ENCODE results near the gene ZNF524. TPM values are rescaled to one million over a fixed set of nuclear protein-coding genes. Genes with fewer than 3 reads are reported as not detected.
A peak's percentile ranks its signal among the peaks of the same experiment; 100 is the strongest.

The ZNF524 gene
- total RNA-seq, 1 donor from 2014 or later, result 6.3 TPM

DNA sequence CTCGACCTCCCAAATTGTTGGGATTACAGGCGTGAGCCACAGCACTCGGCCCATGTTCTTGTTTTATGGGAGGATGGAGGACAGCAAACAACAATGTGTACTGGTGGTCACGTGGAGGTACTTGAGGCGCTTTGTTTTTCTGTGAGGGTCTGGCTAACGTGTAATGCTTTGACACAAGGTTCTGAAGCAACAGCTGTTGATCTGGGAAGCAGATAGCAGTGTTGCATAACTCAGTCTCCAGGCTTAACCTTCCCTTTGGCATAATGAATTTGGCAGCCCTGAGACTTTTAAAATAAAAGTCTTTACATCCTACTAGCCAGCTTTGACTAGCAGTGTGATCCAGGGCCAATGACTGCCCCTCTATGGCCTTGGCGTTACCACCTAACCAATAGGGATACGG, 33.8 kb downstream of the ZNF524 start:
- H2AFZ ChIP-seq (ENCODE audit: low read depth, low read length), result peak overlapping the region; percentile 72
- TF ChIP-seq, protein P1, sequence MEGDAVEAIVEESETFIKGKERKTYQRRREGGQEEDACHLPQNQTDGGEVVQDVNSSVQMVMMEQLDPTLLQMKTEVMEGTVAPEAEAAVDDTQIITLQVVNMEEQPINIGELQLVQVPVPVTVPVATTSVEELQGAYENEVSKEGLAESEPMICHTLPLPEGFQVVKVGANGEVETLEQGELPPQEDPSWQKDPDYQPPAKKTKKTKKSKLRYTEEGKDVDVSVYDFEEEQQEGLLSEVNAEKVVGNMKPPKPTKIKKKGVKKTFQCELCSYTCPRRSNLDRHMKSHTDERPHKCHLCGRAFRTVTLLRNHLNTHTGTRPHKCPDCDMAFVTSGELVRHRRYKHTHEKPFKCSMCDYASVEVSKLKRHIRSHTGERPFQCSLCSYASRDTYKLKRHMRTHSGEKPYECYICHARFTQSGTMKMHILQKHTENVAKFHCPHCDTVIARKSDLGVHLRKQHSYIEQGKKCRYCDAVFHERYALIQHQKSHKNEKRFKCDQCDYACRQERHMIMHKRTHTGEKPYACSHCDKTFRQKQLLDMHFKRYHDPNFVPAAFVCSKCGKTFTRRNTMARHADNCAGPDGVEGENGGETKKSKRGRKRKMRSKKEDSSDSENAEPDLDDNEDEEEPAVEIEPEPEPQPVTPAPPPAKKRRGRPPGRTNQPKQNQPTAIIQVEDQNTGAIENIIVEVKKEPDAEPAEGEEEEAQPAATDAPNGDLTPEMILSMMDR (IDR thresholded peaks at IDR 0.05; ENCODE audit: insufficient read depth, low read depth, low read length), result no peak
- TF ChIP-seq EZH2 (IDR thresholded peaks at IDR 0.05; ENCODE audit: insufficient read depth, low read length), result no peak
- H3K4me3 Mint-ChIP-seq (ENCODE audit: unreplicated experiment), result no peak overlapping the region
- peaks cover 16% of the 10 kb centered on the region for H3K4me1 ChIP-seq (ENCODE audit: insufficient read depth, low read length)
- H3K27me3 Mint-ChIP-seq (ENCODE audit: low read depth, unreplicated experiment), result no peaks in the 10 kb centered on the region
- H3K4me1 Mint-ChIP-seq (ENCODE audit: low read depth, unreplicated experiment), result peaks cover 19% of the 10 kb centered on the region
- H3K27ac ChIP-seq (ENCODE audit: low read depth, low read length), result no peak overlapping the region
- H4K20me1 ChIP-seq (ENCODE audit: insufficient read depth, low read length), result peaks cover 9% of the 10 kb centered on the region
- no peak overlapping the region for H3K9ac ChIP-seq (ENCODE audit: low read length)
- DNase-seq (ENCODE audit: low read depth), result no peak
- H3K27me3 ChIP-seq (ENCODE audit: insufficient read depth, low read length), result no peaks in the 10 kb centered on the region
- H3K27ac Mint-ChIP-seq (ENCODE audit: unreplicated experiment), result no peak overlapping the region
- H3K36me3 ChIP-seq (ENCODE audit: insufficient read depth, low read length), result no peaks in the 10 kb centered on the region
- no peak for FAIRE-seq
- H3K36me3 Mint-ChIP-seq (ENCODE audit: low read depth, unreplicated experiment), result peaks cover 4% of the 10 kb centered on the region
- peaks cover 3% of the 10 kb centered on the region for H3K9me3 Mint-ChIP-seq (ENCODE audit: unreplicated experiment)
- H3K79me2 ChIP-seq (ENCODE audit: insufficient read depth, low read length), result peaks cover 42% of the 10 kb centered on the region
- H3K9me3 ChIP-seq (ENCODE audit: insufficient read depth, low read depth, low read length), result no peaks in the 10 kb centered on the region
- no peak overlapping the region for H3K4me2 ChIP-seq (ENCODE audit: low read length)
- no peak overlapping the region for H3K4me3 ChIP-seq (ENCODE audit: insufficient read depth, low read depth, low read length)

DNA sequence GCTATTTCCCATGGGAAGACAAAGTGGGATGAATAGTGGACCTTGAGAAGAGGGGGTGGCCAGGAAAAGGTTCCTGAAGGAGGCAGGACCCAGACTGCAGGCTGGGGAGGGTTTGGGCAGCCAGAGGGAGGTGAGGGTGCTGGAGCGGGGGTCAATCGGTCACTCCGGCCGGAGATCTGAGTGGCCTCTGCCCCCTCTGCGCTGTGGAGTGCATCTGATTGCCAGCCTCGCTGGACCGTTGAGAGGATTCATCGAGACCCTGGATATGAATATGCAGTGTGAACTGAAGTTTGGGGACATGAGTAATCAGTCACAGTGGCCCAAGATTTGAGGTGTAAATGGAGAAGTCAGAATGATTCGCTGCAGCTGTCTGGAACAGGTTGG, 35.2 kb downstream of the ZNF524 start:
- Mint-ChIP-seq H3K4me3 (ENCODE audit: unreplicated experiment) (peak overlapping the region; percentile 100), H3K27me3 (ENCODE audit: low read depth, unreplicated experiment) (no peaks in the 10 kb centered on the region), H3K4me1 (ENCODE audit: low read depth, unreplicated experiment) (peaks cover 22% of the 10 kb centered on the region), H3K27ac (ENCODE audit: unreplicated experiment) (peak overlapping the region; percentile 100), H3K36me3 (ENCODE audit: low read depth, unreplicated experiment) (peaks cover 7% of the 10 kb centered on the region), H3K9me3 (ENCODE audit: unreplicated experiment) (peaks cover 3% of the 10 kb centered on the region)
- H3K4me3 ChIP-seq (ENCODE audit: insufficient read depth, low read depth, low read length), result peak overlapping the region; percentile 99
- H3K4me1 ChIP-seq (ENCODE audit: insufficient read depth, low read length), result peaks cover 23% of the 10 kb centered on the region
- H3K36me3 ChIP-seq (ENCODE audit: insufficient read depth, low read length), result no peaks in the 10 kb centered on the region
- H3K9me3 ChIP-seq (ENCODE audit: insufficient read depth, low read depth, low read length), result no peaks in the 10 kb centered on the region
- H2AFZ ChIP-seq (ENCODE audit: low read depth, low read length), result peak overlapping the region; percentile 72
- H3K27ac ChIP-seq (ENCODE audit: low read depth, low read length), result peak overlapping the region; percentile 96
- peaks cover 14% of the 10 kb centered on the region for H4K20me1 ChIP-seq (ENCODE audit: insufficient read depth, low read length)
- TF ChIP-seq, protein P1 (IDR thresholded peaks at IDR 0.05; ENCODE audit: insufficient read depth, low read depth, low read length), result no peak
- no peak for TF ChIP-seq EZH2 (IDR thresholded peaks at IDR 0.05; ENCODE audit: insufficient read depth, low read length)
- DNase-seq (ENCODE audit: low read depth), result no peak
- H3K9ac ChIP-seq (ENCODE audit: low read length), result peak overlapping the region; percentile 100
- peak overlapping the region; percentile 98 for H3K4me2 ChIP-seq (ENCODE audit: low read length)
- H3K27me3 ChIP-seq (ENCODE audit: insufficient read depth, low read length), result no peaks in the 10 kb centered on the region
- peaks cover 48% of the 10 kb centered on the region for H3K79me2 ChIP-seq (ENCODE audit: insufficient read depth, low read length)
- no peak for FAIRE-seq

DNA sequence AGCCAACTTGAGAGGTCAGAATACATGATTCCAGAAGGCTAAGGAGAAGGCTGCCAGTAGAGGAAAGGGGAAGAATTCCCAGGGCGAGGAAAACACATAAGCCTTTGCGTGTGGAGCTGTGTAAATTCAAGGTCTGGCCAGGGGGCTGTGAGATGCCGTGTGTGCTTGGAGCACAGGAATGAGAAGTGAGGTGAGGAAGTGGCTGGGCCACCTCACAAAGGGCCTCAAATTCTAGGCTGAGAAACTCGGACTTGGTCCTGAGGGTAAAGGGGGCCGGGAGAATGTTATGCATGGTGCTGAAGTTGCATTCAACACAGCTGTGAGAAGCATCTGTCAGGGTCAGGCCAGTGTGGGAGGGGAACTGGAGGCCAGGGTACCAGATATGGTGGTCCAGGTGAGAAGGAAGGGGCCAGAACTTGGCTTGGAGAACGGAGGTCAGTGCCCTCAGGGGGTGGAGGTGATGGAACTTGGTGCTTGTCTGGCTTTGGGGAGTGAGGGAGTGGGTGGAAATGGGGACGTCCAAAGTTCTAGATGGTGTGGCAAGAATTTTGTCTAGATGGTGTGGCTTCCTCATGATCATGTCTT, 35.9 kb downstream of the ZNF524 start:
- peaks cover 7% of the 10 kb centered on the region for H3K36me3 Mint-ChIP-seq (ENCODE audit: low read depth, unreplicated experiment)
- FAIRE-seq, result no peak

More for the DNA sequence above, 35.9 kb downstream of the ZNF524 start:
- Histone ChIP-seq H3K4me2 (ENCODE audit: low read length) (peak overlapping the region; percentile 98), H3K9ac (ENCODE audit: low read length) (peak overlapping the region; percentile 100), H3K27ac (ENCODE audit: low read depth, low read length) (peak overlapping the region; percentile 96), H2AFZ (ENCODE audit: low read depth, low read length) (no peak overlapping the region), H4K20me1 (ENCODE audit: insufficient read depth, low read length) (peaks cover 14% of the 10 kb centered on the region), H3K79me2 (ENCODE audit: insufficient read depth, low read length) (peaks cover 48% of the 10 kb centered on the region), H3K4me1 (ENCODE audit: insufficient read depth, low read length) (peaks cover 25% of the 10 kb centered on the region), H3K9me3 (ENCODE audit: insufficient read depth, low read depth, low read length) (no peaks in the 10 kb centered on the region), H3K36me3 (ENCODE audit: insufficient read depth, low read length) (no peaks in the 10 kb centered on the region), H3K4me3 (ENCODE audit: insufficient read depth, low read depth, low read length) (peak overlapping the region; percentile 99), H3K27me3 (ENCODE audit: insufficient read depth, low read length) (no peaks in the 10 kb centered on the region)
- H3K9me3 Mint-ChIP-seq (ENCODE audit: unreplicated experiment), result peaks cover 3% of the 10 kb centered on the region
- peak overlapping the region; percentile 100 for H3K4me3 Mint-ChIP-seq (ENCODE audit: unreplicated experiment)
- TF ChIP-seq, protein P1 (IDR thresholded peaks at IDR 0.05; ENCODE audit: insufficient read depth, low read depth, low read length), result no peak
- no peak for TF ChIP-seq EZH2 (IDR thresholded peaks at IDR 0.05; ENCODE audit: insufficient read depth, low read length)
- no peak for DNase-seq (ENCODE audit: low read depth)
- peaks cover 22% of the 10 kb centered on the region for H3K4me1 Mint-ChIP-seq (ENCODE audit: low read depth, unreplicated experiment)
- no peaks in the 10 kb centered on the region for H3K27me3 Mint-ChIP-seq (ENCODE audit: low read depth, unreplicated experiment)
- H3K27ac Mint-ChIP-seq (ENCODE audit: unreplicated experiment), result peak overlapping the region; percentile 100
